ENCODE measurements around the gene FAM177A1.

The FAM177A1 gene

GRCh38 chr14:35122696-35123387, 76.8 kb downstream of the FAM177A1 start:
- H4K20me1 ChIP-seq (ENCODE audit: insufficient read depth, low read length), result no peaks in the 10 kb centered on the region
- peak overlapping the region; percentile 58; the same call in 1 of the 2 replicates for H2AFZ ChIP-seq (ENCODE audit: low read length)
- TF ChIP-seq EZH2 (IDR thresholded peaks at IDR 0.05; ENCODE audit: borderline replicate concordance, low read length) (no peak), CTCF (IDR thresholded peaks at IDR 0.05; ENCODE audit: low read length) (no peak)
- peak overlapping the region; percentile 85 for H3K4me3 ChIP-seq (ENCODE audit: low read depth, low read length, poor library complexity, severe bottlenecking)
- H3K9me2 ChIP-seq (ENCODE audit: low read depth, low read length), result no peaks in the 10 kb centered on the region
- H3K36me3 ChIP-seq (ENCODE audit: insufficient read depth, low read length), result peaks cover 14% of the 10 kb centered on the region; the same call in 1 of the 2 replicates
- peaks cover 42% of the 10 kb centered on the region for H3K4me1 ChIP-seq (ENCODE audit: insufficient read depth, low read length, severe bottlenecking)
- H3K79me2 ChIP-seq (ENCODE audit: insufficient read depth, low read length), result peaks cover 8% of the 10 kb centered on the region; the same call in 1 of the 2 replicates
- H3K4me2 ChIP-seq (ENCODE audit: low read length), result peak overlapping the region; percentile 88
- H3K27me3 ChIP-seq (ENCODE audit: insufficient read depth, low read length), result no peaks in the 10 kb centered on the region
- no peaks in the 10 kb centered on the region for H3F3A ChIP-seq (ENCODE audit: insufficient read depth, low read length)
- peak overlapping the region; percentile 94 for H3K9ac ChIP-seq (ENCODE audit: low read length)
- no peaks in the 10 kb centered on the region for H3K9me3 ChIP-seq (ENCODE audit: low read length)
- peak overlapping the region; percentile 93 for H3K27ac ChIP-seq (ENCODE audit: low read depth, low read length, poor library complexity, severe bottlenecking)

GRCh38 chr14:35123388-35123703, 77.3 kb downstream of the FAM177A1 start:
- peaks cover 17% of the 10 kb centered on the region; the same call in 1 of the 2 replicates for H3K36me3 ChIP-seq (ENCODE audit: insufficient read depth, low read length)
- peaks cover 4% of the 10 kb centered on the region for H3K79me2 ChIP-seq (ENCODE audit: insufficient read depth, low read length)
- H3K9me3 ChIP-seq (ENCODE audit: low read length), result no peaks in the 10 kb centered on the region
- H3F3A ChIP-seq (ENCODE audit: insufficient read depth, low read length), result no peaks in the 10 kb centered on the region
- H3K4me2 ChIP-seq (ENCODE audit: low read length), result peak overlapping the region; percentile 88
- peak overlapping the region; percentile 94 for H3K9ac ChIP-seq (ENCODE audit: low read length)
- TF ChIP-seq EZH2 (IDR thresholded peaks at IDR 0.05; ENCODE audit: borderline replicate concordance, low read length) (no peak), CTCF (IDR thresholded peaks at IDR 0.05; ENCODE audit: low read length) (no peak)
- H3K27ac ChIP-seq (ENCODE audit: low read depth, low read length, poor library complexity, severe bottlenecking), result peak overlapping the region; percentile 93
- H3K4me1 ChIP-seq (ENCODE audit: insufficient read depth, low read length, severe bottlenecking), result peaks cover 42% of the 10 kb centered on the region
- no peak overlapping the region for H2AFZ ChIP-seq (ENCODE audit: low read length)
- peak overlapping the region; percentile 85 for H3K4me3 ChIP-seq (ENCODE audit: low read depth, low read length, poor library complexity, severe bottlenecking)
- H3K9me2 ChIP-seq (ENCODE audit: low read depth, low read length), result no peaks in the 10 kb centered on the region
- no peaks in the 10 kb centered on the region for H3K27me3 ChIP-seq (ENCODE audit: insufficient read depth, low read length)
- no peaks in the 10 kb centered on the region for H4K20me1 ChIP-seq (ENCODE audit: insufficient read depth, low read length)

GRCh38 chr14:35124127-35124526, 78.1 kb downstream of the FAM177A1 start:
- TF ChIP-seq EZH2 (IDR thresholded peaks at IDR 0.05; ENCODE audit: borderline replicate concordance, low read length) (no peak), CTCF (IDR thresholded peaks at IDR 0.05; ENCODE audit: low read length) (no peak)
- Histone ChIP-seq H3K36me3 (ENCODE audit: insufficient read depth, low read length) (peaks cover 24% of the 10 kb centered on the region; the same call in 1 of the 2 replicates), H4K20me1 (ENCODE audit: insufficient read depth, low read length) (no peaks in the 10 kb centered on the region), H3K27me3 (ENCODE audit: insufficient read depth, low read length) (no peaks in the 10 kb centered on the region), H3K79me2 (ENCODE audit: insufficient read depth, low read length) (peaks cover 4% of the 10 kb centered on the region), H3F3A (ENCODE audit: insufficient read depth, low read length) (no peaks in the 10 kb centered on the region), H3K4me2 (ENCODE audit: low read length) (peak overlapping the region; percentile 88), H3K27ac (ENCODE audit: low read depth, low read length, poor library complexity, severe bottlenecking) (no peak overlapping the region), H2AFZ (ENCODE audit: low read length) (no peak overlapping the region), H3K9ac (ENCODE audit: low read length) (no peak overlapping the region; the same call in 1 of the 2 replicates), H3K9me3 (ENCODE audit: low read length) (no peaks in the 10 kb centered on the region), H3K4me1 (ENCODE audit: insufficient read depth, low read length, severe bottlenecking) (peaks cover 42% of the 10 kb centered on the region), H3K4me3 (ENCODE audit: low read depth, low read length, poor library complexity, severe bottlenecking) (peak overlapping the region; percentile 85), H3K9me2 (ENCODE audit: low read depth, low read length) (no peaks in the 10 kb centered on the region)

Measured in OCI-LY1 (cell line).